LNCaP clone FGC (cell line): ENCODE data around the gene HIVEP1.

Experiments used
- DNase-seq: peaks from one replicate; pipeline ENCODE4 v3.0.0-alpha.2; 2011; ENCODE audit warnings: low read depth
- H3K4me3 ChIP-seq: 2 replicates; pipeline ENCODE4 v1.5.1; 2011; ENCODE audit warnings: mild to moderate bottlenecking, low read depth, low read length, control low read depth
- TF ChIP-seq, protein P1 (sequence below): IDR thresholded peaks from 2 replicates; pipeline ENCODE4 v1.5.1; 2012; ENCODE audit warnings: mild to moderate bottlenecking; ENCODE audit not compliant: control insufficient read depth, insufficient read depth; ENCODE audit errors: extremely low read depth

The HIVEP1 gene

DNA sequence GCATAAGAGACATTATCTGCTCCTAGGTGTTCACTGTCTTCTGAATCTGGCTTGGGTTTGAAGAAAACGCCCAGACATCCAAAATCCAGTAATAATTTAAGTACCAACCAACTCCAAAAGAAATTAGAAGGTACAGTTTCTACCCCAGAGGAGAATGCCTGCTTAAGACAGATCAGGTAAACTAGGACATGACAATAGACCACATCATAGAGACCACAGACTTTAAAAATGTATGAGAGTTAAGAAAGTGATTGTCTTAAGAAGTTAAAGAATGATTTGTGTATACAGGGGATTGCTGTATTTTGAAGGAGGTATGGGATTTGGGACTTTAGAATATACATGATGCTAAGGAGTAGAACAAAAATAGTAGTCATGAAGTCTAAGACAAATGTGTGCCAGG, 157.3 kb downstream of the HIVEP1 start:
- H3K4me3 ChIP-seq: no peak overlapping the region
- no peak for DNase-seq
- TF ChIP-seq, protein P1, sequence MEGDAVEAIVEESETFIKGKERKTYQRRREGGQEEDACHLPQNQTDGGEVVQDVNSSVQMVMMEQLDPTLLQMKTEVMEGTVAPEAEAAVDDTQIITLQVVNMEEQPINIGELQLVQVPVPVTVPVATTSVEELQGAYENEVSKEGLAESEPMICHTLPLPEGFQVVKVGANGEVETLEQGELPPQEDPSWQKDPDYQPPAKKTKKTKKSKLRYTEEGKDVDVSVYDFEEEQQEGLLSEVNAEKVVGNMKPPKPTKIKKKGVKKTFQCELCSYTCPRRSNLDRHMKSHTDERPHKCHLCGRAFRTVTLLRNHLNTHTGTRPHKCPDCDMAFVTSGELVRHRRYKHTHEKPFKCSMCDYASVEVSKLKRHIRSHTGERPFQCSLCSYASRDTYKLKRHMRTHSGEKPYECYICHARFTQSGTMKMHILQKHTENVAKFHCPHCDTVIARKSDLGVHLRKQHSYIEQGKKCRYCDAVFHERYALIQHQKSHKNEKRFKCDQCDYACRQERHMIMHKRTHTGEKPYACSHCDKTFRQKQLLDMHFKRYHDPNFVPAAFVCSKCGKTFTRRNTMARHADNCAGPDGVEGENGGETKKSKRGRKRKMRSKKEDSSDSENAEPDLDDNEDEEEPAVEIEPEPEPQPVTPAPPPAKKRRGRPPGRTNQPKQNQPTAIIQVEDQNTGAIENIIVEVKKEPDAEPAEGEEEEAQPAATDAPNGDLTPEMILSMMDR: no peak

- TF ChIP-seq, protein P1: no peak
- no peak for DNase-seq
- no peak overlapping the region for H3K4me3 ChIP-seq
Measured at GRCh38 chr6:12170351-12171092, 158.4 kb downstream of the HIVEP1 start.

DNA sequence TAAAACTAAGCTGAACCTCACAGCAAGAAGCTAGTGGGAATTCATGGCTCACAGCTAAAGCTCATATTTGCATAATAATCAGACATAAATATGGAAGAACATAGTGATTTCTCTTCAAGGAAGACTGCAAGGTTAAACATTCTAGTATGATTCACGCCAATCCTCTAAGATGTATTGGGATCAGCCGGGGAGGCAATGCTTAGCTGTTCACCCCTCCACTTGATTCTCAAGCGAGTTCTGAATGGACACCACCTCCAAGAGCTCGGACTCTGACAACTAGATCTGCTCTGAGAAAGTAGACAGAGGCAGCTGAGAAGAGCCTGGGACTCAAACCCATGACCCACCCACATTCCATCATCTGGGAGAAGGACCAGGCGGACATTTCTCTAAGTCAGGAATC, 159.6 kb downstream of the HIVEP1 start:
- no peak for DNase-seq
- TF ChIP-seq, protein P1: no peak
- H3K4me3 ChIP-seq: no peak overlapping the region

- H3K4me3 ChIP-seq: no peak overlapping the region
- TF ChIP-seq, protein P1: no peak
Measured at GRCh38 chr6:12172572-12172971, 160.5 kb downstream of the HIVEP1 start.

DNA sequence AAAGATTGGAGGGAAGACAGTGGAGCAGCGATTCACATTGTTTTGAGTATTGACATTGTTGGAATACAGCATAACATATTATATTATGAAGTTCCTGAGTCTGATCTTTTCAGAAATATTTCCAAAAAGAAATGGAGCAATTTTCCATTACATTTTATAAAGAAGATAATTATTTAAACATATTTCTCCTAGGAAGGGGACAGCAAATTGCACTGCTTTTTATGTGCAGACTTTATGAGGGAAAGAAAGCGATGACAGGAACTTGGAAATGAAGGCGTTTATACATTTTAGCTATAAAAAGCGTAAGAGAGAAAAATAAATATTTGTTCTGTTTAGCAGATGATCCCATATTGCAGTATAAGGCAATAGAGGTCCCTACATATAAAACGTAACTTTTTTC, 161.1 kb downstream of the HIVEP1 start:
- H3K4me3 ChIP-seq: no peak overlapping the region
- TF ChIP-seq, protein P1: no peak
- DNase-seq: no peak

More at GRCh38 chr6:12172572-12172971, 160.5 kb downstream of the HIVEP1 start:
- DNase-seq: no peak

DNA sequence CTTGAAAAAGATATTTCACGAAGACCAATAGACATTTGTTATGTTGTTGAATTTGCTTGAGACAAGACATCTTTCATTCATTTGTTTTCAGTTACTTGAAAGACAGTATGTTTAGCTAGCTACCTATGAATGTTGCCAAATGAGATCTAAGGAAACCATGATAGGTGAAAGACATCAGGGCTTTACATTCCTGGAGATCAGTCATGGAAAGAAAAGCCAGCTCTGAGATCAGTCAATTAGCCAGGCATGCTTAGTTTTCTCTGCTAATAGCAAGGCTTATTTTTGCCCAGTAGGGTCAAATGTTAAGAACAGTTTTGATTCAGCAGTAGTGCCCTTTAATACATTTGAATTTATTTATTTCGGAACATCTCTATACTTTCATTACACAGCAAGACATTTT, 161.5 kb downstream of the HIVEP1 start:
- DNase-seq: no peak
- TF ChIP-seq, protein P1: no peak
- no peak overlapping the region for H3K4me3 ChIP-seq

DNA sequence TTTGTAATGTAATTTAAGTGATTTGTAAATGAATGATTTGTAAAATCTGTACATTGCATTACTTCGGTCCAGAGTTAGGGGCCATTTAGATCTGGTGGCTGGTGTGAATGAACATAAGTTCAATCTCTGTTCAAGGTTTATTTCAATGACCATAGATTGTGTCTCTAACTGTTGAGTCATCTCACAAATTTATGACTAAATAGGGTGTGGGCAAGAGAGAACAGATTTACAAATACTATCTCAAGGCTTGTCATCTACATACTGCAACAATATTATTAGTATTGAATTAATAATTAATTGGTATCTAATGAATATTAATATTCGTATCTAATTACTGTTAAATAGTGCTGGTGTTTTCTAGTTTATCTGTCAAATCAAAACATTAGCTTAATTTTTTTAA, 162.8 kb downstream of the HIVEP1 start:
- TF ChIP-seq, protein P1: no peak
- no peak for DNase-seq
- H3K4me3 ChIP-seq: no peak overlapping the region
